ENCODE data around the gene DUOX1.

Gene DUOX1

DNA sequence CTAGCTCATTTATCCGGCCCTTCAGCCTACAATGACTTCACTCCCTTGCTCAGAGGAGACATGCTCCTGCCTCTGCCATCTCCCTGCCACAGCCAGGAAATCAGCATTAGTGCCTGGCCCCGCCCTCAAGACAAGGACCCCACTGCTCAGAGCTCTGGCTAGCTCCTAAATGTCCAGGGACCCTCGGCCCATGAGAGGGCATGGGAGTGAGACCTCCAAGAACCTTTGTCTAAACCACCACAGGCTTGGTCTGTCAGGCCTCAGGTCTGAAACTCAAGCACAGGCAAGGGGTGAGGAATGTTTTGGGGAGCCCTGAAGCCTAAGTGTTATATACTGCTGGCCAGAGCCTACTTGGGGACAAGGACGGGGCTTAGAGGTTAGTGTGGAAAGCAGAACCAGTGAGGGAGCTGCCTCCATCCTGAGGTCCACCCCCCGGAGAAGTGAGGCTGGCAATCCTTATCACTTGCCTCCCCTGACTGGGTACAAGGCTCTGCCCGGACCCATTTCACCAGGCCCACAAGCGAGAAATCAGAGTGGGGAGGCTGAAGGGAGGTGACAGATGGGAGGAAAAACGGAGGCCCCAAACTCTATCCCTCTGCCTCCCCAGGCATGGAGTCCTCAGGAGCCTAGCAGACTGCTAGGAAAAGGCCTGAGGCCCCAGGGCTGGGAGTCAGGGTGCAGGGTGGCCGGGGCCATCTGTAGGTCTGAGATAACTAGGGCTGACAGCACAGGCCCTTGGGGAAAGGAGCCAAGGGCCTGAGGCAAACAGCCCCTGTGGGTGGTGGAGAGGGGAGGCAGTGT, 39.2 kb downstream of the DUOX1 start:
- peak; percentile 73 for DNase-seq (ENCODE audit: low spot score)

GRCh38 chr15:45169608-45170480, 40.0 kb downstream of the DUOX1 start:
- DNase-seq (ENCODE audit: low spot score), result no peak

GRCh38 chr15:45171912-45172311, 42.1 kb downstream of the DUOX1 start:
- DNase-seq (ENCODE audit: low spot score), result no peak

DNA sequence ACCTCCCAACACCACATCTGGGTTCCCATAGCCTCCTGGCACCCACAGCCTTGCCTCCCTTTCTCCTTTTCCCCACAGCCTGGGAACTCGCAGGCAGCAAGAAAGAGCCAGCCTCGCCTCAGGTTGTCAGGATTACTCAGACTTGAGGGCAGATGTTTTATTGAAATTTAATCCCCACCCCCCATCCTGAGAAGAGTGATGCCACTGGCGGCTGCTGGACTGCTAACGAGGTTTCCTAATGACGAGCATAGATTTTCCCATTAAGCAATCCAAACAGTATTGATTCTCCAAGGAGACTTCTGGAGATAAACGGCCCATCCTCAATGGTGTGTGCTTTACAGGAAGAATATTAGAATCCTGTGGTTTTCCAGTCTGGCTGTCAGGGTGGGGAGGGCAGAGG, 44.3 kb downstream of the DUOX1 start:
- DNase-seq (ENCODE audit: low spot score), result no peak

DNA sequence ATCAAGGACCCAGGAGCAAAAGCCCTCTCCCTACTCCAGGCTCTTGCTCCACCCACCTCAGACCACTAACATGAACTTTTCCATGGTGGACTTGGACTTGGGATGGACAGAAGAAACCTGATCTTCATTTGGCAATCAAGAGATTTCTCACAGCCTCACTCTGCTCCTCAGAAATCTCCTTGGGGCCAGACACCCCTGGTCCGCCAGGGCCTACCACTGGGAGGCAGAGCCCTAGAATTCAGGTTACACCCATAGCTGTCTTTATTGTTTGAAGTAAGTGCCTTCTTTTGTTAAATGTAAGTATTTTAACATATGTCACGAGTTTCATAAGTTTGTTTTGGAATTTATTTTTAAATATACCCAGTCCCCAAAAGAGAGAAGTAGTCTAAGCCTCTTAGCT, 44.8 kb downstream of the DUOX1 start:
- DNase-seq (ENCODE audit: low spot score), result no peak

DNA sequence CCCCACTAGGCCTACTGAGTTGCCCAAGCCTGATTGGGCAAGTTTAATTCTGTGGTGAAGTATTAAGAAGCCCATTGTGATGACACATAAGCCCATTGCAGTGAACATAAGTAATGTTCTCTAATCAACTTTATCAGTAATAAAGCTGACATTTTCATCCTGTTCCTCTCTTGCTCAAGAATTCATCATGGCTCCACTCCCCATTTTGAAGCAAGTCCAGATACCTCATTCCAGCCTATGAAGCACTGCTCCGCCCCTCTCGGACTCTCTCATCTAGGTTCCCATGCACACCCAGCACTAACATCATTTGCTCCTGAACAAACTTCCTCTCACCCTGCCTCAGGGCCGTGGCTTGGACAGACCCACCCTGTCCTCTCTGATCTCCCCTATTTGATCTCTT, 47.5 kb downstream of the DUOX1 start:
- DNase-seq (ENCODE audit: low spot score), result no peak

GRCh38 chr15:45179221-45179985, 49.6 kb downstream of the DUOX1 start:
- DNase-seq (ENCODE audit: low spot score), result peak; percentile 54

- DNase-seq (ENCODE audit: low spot score), result no peak
Measured at GRCh38 chr15:45180201-45180600, 50.4 kb downstream of the DUOX1 start.

DNA sequence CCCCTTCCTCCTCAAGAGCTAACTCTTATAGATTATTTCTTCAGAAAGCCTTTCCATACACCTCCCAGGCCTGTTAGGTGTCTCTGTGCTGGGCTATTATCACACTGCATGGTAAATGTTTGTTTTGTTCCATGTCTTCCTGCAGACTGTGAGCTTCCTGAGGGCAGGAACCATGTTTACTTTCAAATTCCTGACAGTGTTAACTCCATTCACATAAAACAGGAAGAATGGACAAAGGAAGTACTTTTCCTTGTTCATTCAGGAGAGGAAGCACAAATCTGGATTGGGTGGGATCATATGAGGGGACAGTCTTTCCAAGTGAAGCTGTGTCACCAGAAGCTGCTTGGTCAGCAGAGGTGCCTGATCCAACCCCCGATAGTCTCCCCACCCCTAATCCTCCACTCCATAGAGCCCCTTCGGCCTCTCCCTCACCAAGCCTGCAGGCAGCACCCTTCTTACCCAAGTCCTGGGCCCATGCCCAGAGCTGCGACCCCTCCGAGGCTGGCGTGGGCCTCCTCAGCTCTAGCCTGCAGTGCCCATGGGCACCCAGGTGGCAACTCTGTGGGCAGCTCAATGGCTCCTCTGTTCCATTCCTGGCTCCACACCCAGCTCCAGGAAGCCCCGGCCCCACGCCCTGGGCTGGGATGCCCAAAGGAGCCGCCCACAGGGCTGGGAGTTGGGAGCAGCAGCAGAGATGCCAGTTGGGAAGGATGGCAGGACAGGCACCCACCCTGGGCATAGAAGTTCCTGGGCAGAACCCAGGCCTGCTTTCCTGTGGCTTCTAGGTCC, 51.0 kb downstream of the DUOX1 start:
- no peak for DNase-seq (ENCODE audit: low spot score)

GRCh38 chr15:45181491-45182285, 51.9 kb downstream of the DUOX1 start:
- DNase-seq (ENCODE audit: low spot score), result no peak

DNA sequence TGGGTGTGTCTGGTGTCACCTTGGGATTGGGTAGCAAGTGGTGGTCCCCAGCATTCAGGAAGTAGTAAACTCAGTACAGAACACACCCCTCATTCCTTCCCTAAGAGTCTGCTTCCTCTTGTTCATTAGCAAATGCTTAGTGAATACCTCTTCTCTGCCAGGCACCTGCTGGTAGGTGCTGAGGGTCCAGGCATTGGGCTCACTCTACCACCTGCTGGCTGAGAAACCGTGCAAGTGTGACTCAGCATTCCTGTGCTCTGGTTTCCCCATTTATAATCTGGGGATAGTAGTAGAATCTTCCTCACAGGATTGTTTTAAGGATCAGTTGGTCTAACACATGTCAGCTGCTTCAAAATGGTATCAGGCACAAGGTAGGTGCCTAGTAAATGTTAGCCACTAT, 53.2 kb downstream of the DUOX1 start:
- peak; percentile 18 for DNase-seq (ENCODE audit: low spot score)

DNA sequence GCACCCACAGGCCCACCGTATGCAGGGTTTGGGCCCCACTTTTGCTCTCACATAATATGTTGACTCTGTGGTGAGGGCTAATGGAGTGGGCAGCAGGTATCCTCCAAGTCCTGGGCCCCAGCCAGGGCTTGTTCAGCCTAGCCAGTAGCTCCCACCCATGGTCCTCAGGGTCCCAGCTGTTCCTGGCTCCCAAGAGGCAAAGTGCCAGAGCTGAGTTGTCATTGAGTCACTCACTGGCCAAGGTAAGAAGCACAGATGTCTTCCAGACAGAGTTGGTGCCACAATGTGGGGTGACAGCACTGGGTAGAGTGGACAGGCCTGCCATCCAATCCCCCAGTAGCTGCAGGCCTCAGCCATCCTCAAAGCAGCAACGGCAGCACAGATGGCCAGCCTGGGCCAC, 53.7 kb downstream of the DUOX1 start:
- no peak for DNase-seq (ENCODE audit: low spot score)

- no peak for DNase-seq (ENCODE audit: low spot score)
Measured at GRCh38 chr15:45184562-45185041, 54.8 kb downstream of the DUOX1 start.

GRCh38 chr15:45185069-45185779, 55.4 kb downstream of the DUOX1 start:
- DNase-seq (ENCODE audit: low spot score), result no peak

DNA sequence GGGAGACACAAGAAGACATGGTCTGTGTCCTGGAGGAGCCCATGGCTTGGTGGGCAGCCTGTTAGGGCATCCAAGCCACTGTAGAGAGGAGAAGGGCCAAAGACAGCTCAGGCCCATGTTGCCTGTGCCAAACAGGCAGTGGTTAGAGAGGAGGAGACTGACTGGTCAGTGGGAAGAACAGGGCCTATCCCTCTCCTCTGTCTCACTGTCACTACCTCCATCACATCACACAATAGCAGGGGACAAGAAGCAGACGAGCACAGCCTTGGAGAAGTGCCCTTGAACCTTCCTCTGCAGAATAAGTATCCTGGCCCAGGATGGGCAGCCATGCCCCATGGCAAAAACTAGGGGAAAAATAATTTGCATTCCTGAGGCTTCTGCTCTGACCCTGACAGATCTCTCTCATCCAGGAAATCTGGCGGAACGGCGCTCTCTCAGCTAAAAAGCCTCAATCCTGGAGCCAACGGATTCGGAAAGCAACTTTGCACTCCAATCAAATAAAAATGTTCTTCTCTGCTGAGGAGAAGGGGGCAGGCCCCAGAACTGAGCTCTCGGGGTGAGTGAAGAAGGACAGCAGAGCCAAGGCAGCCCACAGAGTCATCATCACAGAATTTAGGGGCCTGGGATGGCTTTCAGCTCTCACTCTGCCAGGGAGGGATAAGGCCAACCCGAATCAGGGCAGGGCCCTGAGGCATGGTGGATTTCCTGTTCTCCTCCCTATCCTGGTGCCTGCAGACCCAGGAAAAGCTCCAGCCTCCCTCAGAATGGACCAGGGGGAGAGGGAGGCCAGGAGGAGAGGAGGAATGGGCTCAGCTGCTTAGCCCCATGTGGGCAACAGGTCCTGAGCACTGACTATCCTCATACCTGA, 56.3 kb downstream of the DUOX1 start:
- no peak for DNase-seq (ENCODE audit: low spot score)

- DNase-seq (ENCODE audit: low spot score), result no peak
Measured at GRCh38 chr15:45186771-45187577, 57.2 kb downstream of the DUOX1 start.

DNA sequence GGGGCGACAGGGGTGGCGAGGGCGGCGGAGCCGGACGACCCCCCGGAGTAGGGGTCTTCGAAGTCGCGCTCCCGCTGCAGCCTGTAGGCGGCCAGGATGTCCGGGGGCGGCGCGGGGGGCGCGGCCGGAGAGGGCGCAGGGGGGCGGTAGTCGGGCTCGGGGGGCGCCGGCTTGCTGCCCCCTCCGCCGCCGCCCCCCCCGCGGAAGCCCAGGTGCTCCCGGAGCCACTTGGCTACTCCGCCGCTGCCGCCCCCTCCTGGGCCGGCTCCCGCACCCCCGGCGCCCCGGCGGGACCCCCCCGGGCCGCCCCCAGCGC, 57.7 kb downstream of the DUOX1 start:
- no peak for DNase-seq (ENCODE audit: low spot score)

All from hematopoietic multipotent progenitor cell treated with erythropoietin and hydrocortisone succinate and interleukin-3 and kit ligand, for 15 days (in vitro differentiated cells).